BJ (cell line): Measurements from ENCODE around the gene CDK5. TPM values are rescaled to one million over a fixed set of nuclear protein-coding genes. Genes with fewer than 3 reads are reported as not detected.

Source experiments
- CTCF ChIA-PET: fragments of 350-600 bp; formaldehyde crosslinking; extraction: SDS; loops from one replicate; lab custom pipeline; 2021; ENCODE audit warnings: antibody characterized with exemption, inconsistent platforms; lab: Yijun Ruan, JAX
- POLR2A ChIA-PET: fragments of 300-600 bp; sonication (Branson Sonifier 250); formaldehyde crosslinking; extraction: SDS; loops from one replicate; lab custom pipeline; 2021; ENCODE audit warnings: antibody characterized with exemption; lab: Charles Lee
- DNase-seq: peaks from one replicate; pipeline ENCODE4 v3.0.0-alpha.2; 2011; ENCODE audit warnings: low read depth
- H3K27me3 ChIP-seq: 2 replicates; pipeline ENCODE4 v1.6.0; 2011; ENCODE audit warnings: low read length; ENCODE audit not compliant: control insufficient read depth, insufficient read depth
- H3K36me3 ChIP-seq: 2 replicates; pipeline ENCODE4 v1.5.1; 2011; ENCODE audit warnings: low read length; ENCODE audit not compliant: control insufficient read depth, insufficient read depth
- H3K4me3 ChIP-seq: 2 replicates; pipeline ENCODE4 v1.5.1; 2011; ENCODE audit warnings: low read depth, mild to moderate bottlenecking, control low read depth, low read length
- polyA plus RNA-seq: library from polyadenylated mRNA; depleted of rRNA; stranded (reverse); fragments of >200 nt; gene quantifications from 2 replicates; pipeline ENCODE4 v1.2.3, GENCODE V29; 2011
- TF ChIP-seq, protein P1 (sequence below): IDR thresholded peaks from 2 replicates; pipeline ENCODE4 v1.5.1; 2011; ENCODE audit warnings: low read depth, mild to moderate bottlenecking, control low read depth, inconsistent platforms, low read length, moderate library complexity; ENCODE audit not compliant: insufficient read depth

The CDK5 gene
- polyA plus RNA-seq, 1 experiment = 33.2 TPM

- no peaks in the 10 kb centered on the region for H3K27me3 ChIP-seq
- CTCF ChIA-PET = interaction anchor here (2.3 to 3.2 kb wide), 2 partner anchors 9 to 83 kb away, joined by 11 to 16 read pairs; no protein-coding TSS in a partner anchor
- no peak for DNase-seq
- TF ChIP-seq, protein P1, sequence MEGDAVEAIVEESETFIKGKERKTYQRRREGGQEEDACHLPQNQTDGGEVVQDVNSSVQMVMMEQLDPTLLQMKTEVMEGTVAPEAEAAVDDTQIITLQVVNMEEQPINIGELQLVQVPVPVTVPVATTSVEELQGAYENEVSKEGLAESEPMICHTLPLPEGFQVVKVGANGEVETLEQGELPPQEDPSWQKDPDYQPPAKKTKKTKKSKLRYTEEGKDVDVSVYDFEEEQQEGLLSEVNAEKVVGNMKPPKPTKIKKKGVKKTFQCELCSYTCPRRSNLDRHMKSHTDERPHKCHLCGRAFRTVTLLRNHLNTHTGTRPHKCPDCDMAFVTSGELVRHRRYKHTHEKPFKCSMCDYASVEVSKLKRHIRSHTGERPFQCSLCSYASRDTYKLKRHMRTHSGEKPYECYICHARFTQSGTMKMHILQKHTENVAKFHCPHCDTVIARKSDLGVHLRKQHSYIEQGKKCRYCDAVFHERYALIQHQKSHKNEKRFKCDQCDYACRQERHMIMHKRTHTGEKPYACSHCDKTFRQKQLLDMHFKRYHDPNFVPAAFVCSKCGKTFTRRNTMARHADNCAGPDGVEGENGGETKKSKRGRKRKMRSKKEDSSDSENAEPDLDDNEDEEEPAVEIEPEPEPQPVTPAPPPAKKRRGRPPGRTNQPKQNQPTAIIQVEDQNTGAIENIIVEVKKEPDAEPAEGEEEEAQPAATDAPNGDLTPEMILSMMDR = no peak
- POLR2A ChIA-PET = no interaction called here
- H3K4me3 ChIP-seq = no peak overlapping the region
- H3K36me3 ChIP-seq = peaks cover 1% of the 10 kb centered on the region; the same call in 1 of the 2 replicates
These were observed 44.1 kb upstream of the CDK5 start for GRCh38 chr7:151101621-151102396.

- TF ChIP-seq, protein P1 = no peak
- no peak for DNase-seq
- no peaks in the 10 kb centered on the region for H3K27me3 ChIP-seq
- ChIA-PET POLR2A (no interaction called here), CTCF (interaction anchor here (1.3 to 2.3 kb wide), 2 partner anchors 9 to 10 kb away, joined by 3 to 11 read pairs; no protein-coding TSS in a partner anchor)
- H3K4me3 ChIP-seq = no peak overlapping the region
- H3K36me3 ChIP-seq = peaks cover 3% of the 10 kb centered on the region; the same call in 1 of the 2 replicates
These were observed 43.2 kb upstream of the CDK5 start for GRCh38 chr7:151100921-151101320.

GRCh38 chr7:151099486-151100211 lies 42.0 kb upstream of the CDK5 start:
- Histone ChIP-seq H3K27me3 (no peaks in the 10 kb centered on the region), H3K36me3 (peaks cover 3% of the 10 kb centered on the region; the same call in 1 of the 2 replicates), H3K4me3 (no peak overlapping the region)
- DNase-seq = no peak
- CTCF ChIA-PET = interaction anchor here (0.9 to 2.3 kb wide), 4 partner anchors 8 to 90 kb away, joined by 3 to 11 read pairs (median 4); no protein-coding TSS in a partner anchor
- POLR2A ChIA-PET = no interaction called here
- TF ChIP-seq, protein P1 = no peak

GRCh38 chr7:151095828-151096475 lies 38.3 kb upstream of the CDK5 start:
- TF ChIP-seq, protein P1 = no peak
- CTCF ChIA-PET = interaction anchor here (1.1 to 12.9 kb wide), 3 partner anchors 9 to 82 kb away, joined by 3 to 143 read pairs (median 5); no protein-coding TSS in a partner anchor
- POLR2A ChIA-PET = no interaction called here

More at GRCh38 chr7:151095828-151096475, 38.3 kb upstream of the CDK5 start:
- no peak for DNase-seq
- Histone ChIP-seq H3K4me3 (no peak overlapping the region), H3K27me3 (no peaks in the 10 kb centered on the region), H3K36me3 (peaks cover 5% of the 10 kb centered on the region; the same call in 1 of the 2 replicates)
